HK-2 (cell line): ENCODE data around the gene P2RY4.
"Not testable (repeated sequence)": the region's sequence is repeated elsewhere in the genome, so short reads cannot be mapped to it uniquely, and the experiment has no call there.

ENCODE experiments used
- DNase-seq: peaks from one replicate; pipeline ENCODE4 v3.0.0-alpha.2; 2018; ENCODE audit not compliant: unreplicated experiment

Gene P2RY4

GRCh38 chrX:70243601-70244000 lies 16.4 kb downstream of the P2RY4 start:
- not testable (repeated sequence) for DNase-seq

- no peak for DNase-seq
Observed at GRCh38 chrX:70241501-70241900, 18.5 kb downstream of the P2RY4 start.

GRCh38 chrX:70240751-70241150 lies 19.3 kb downstream of the P2RY4 start:
- no peak for DNase-seq

- DNase-seq: no peak
Observed at GRCh38 chrX:70234355-70234754, 25.6 kb downstream of the P2RY4 start, which contains the start of gene AWAT1. AWAT1 (plus strand) TSS chrX:70234655; CDS start chrX:70234696, 41 bp downstream.

GRCh38 chrX:70231666-70232065 lies 28.3 kb downstream of the P2RY4 start:
- DNase-seq: no peak

- no peak for DNase-seq
Observed at GRCh38 chrX:70226687-70227086, 33.3 kb downstream of the P2RY4 start.

GRCh38 chrX:70226048-70226447 lies 34.0 kb downstream of the P2RY4 start:
- no peak for DNase-seq

- DNase-seq: peak; percentile 29
Observed at GRCh38 chrX:70219938-70220764, 39.9 kb downstream of the P2RY4 start.

GRCh38 chrX:70209570-70209969 lies 50.4 kb downstream of the P2RY4 start:
- not testable (repeated sequence) for DNase-seq

GRCh38 chrX:70208479-70208878 lies 51.5 kb downstream of the P2RY4 start:
- DNase-seq: no peak
